GM12878 (cell line): ENCODE data around the gene RGCC. TPM values are rescaled to one million over a fixed set of nuclear protein-coding genes. Genes with fewer than 3 reads are reported as not detected.

Source experiments
- ATAC-seq: fragments of 200-7000 bp; cut with Tn5 transposase; 3 replicates; pipeline ENCODE4 v1.9.1; 2020; ENCODE audit warnings: mild to moderate bottlenecking, moderate library complexity
- BruUV-seq: library from RNA; stranded (reverse); fragments of 400-500 nt; replicated peaks from 2 replicates; lab custom pipeline; 2021; lab: Mats Ljungman, UMichigan
- CTCF ChIA-PET: fragments of 300-600 bp; sonication (Branson Sonifier 250); formaldehyde crosslinking; extraction: SDS; loops from one replicate; lab custom pipeline; 2021; ENCODE audit warnings: inconsistent platforms; lab: Yijun Ruan, JAX
- POLR2A ChIA-PET: fragments of 350-600 bp; formaldehyde crosslinking; extraction: SDS; loops from one replicate; lab custom pipeline; 2021; ENCODE audit warnings: inconsistent platforms; lab: Charles Lee
- RAD21 ChIA-PET: fragments of 300-600 bp; sonication (Branson Sonifier 250); formaldehyde crosslinking; loops from one replicate; lab custom pipeline; 2023; ENCODE audit warnings: antibody characterized with exemption; ENCODE audit not compliant: unreplicated experiment; lab: Charles Lee
- SMC1A ChIA-PET: fragments of 300-600 bp; sonication (Branson Sonifier 250); formaldehyde crosslinking; loops from one replicate; lab custom pipeline; 2023; ENCODE audit not compliant: unreplicated experiment, uncharacterized antibody; lab: Charles Lee
- DNase-seq: peaks from one replicate; pipeline ENCODE4 v3.0.0-alpha.2; 2011; ENCODE audit warnings: low read depth, low spot score
- FAIRE-seq: peaks from 3 replicates; lab custom pipeline; 2011; peaks lifted over from hg19 to GRCh38; lab: Jason Lieb, UNC
- H2AFZ ChIP-seq: 2 replicates; pipeline ENCODE4 v1.6.0; 2011; ENCODE audit warnings: low read depth, low read length, control low read depth; ENCODE audit not compliant: control insufficient read depth
- H3K27ac ChIP-seq: 2 replicates; pipeline ENCODE4 v1.5.1; 2011; ENCODE audit warnings: control low read depth; ENCODE audit not compliant: control insufficient read depth, insufficient read depth
- H3K27me3 ChIP-seq, 2 experiments: replicated peaks in 1 of 2; 2 replicates each; pipeline versions ENCODE4 v1.6.0 to v1.6.1; 2011; ENCODE audit warnings: low read length in 1 of 2; ENCODE audit not compliant: control insufficient read depth in 2 of 2, insufficient read depth in 2 of 2
- H3K36me3 ChIP-seq, 2 experiments: 2 replicates each; pipeline ENCODE4 v1.5.1; 2011; ENCODE audit warnings: low read length in 1 of 2; ENCODE audit not compliant: control insufficient read depth in 2 of 2, insufficient read depth in 2 of 2
- H3K4me1 ChIP-seq: 2 replicates; pipeline ENCODE4 v1.6.1; 2011; ENCODE audit warnings: mild to moderate bottlenecking, low read length, moderate library complexity, mixed read lengths; ENCODE audit not compliant: control insufficient read depth, insufficient read depth
- H3K4me2 ChIP-seq: 2 replicates; pipeline ENCODE4 v1.6.0; 2011; ENCODE audit warnings: control low read depth; ENCODE audit not compliant: control insufficient read depth, insufficient read depth
- H3K4me3 ChIP-seq: fragments of 200-600 bp; sonication (generic); 2 replicates; pipeline ENCODE4 v1.5.1; 2016
- H3K79me2 ChIP-seq: 2 replicates; pipeline ENCODE4 v1.6.0; 2011; ENCODE audit warnings: low read length; ENCODE audit not compliant: control insufficient read depth, insufficient read depth
- H3K9ac ChIP-seq: 2 replicates; pipeline ENCODE4 v1.8.0; 2011; ENCODE audit warnings: low read length, control low read depth, mixed read lengths; ENCODE audit not compliant: control insufficient read depth, insufficient read depth
- H3K9me3 ChIP-seq: replicated peaks from 3 replicates; pipeline ENCODE4 v1.5.1; 2011; ENCODE audit warnings: mild to moderate bottlenecking, low read length; ENCODE audit not compliant: control insufficient read depth, insufficient read depth
- H4K20me1 ChIP-seq: 2 replicates; pipeline ENCODE4 v1.6.0; 2011; ENCODE audit not compliant: control insufficient read depth, insufficient read depth
- ATF3 ChIP-seq: IDR thresholded peaks from 2 replicates; pipeline ENCODE4 v1.6.1; 2011; ENCODE audit warnings: low read depth, mild to moderate bottlenecking, low read length, moderate library complexity, borderline replicate concordance; ENCODE audit errors: extremely low read depth
- CEBPZ ChIP-seq: fragments of 150-350 bp; IDR thresholded peaks from 2 replicates; pipeline ENCODE4 v1.6.1; 2016; ENCODE audit warnings: low read depth, low read length
- CREM ChIP-seq: IDR thresholded peaks from 2 replicates; pipeline ENCODE4 v1.6.1; 2014; ENCODE audit warnings: antibody characterized with exemption, low read depth
- IKZF2 ChIP-seq, 2 experiments: fragments of 450-650 bp; IDR thresholded peaks; 2 replicates each; pipeline ENCODE4 v1.6.1; 2017; ENCODE audit warnings: mild to moderate bottlenecking in 2 of 2, moderate library complexity in 2 of 2
- IRF3 ChIP-seq: fragments of 450-650 bp; IDR thresholded peaks from 2 replicates; pipeline ENCODE4 v1.6.1; 2014; ENCODE audit warnings: mild to moderate bottlenecking
- IRF4 ChIP-seq: IDR thresholded peaks from 2 replicates; pipeline ENCODE4 v1.6.1; 2011; ENCODE audit warnings: low read depth, low read length
- JUNB ChIP-seq: IDR thresholded peaks from 2 replicates; pipeline ENCODE4 v1.6.1; 2016; ENCODE audit warnings: antibody characterized with exemption, mild to moderate bottlenecking
- LARP7 ChIP-seq: fragments of 450-650 bp; IDR thresholded peaks from 2 replicates; pipeline ENCODE4 v1.6.1; 2017; ENCODE audit warnings: mild to moderate bottlenecking
- MEF2A ChIP-seq: IDR thresholded peaks from 2 replicates; pipeline ENCODE4 v1.6.1; 2011; ENCODE audit warnings: low read depth, mild to moderate bottlenecking, low read length, moderate library complexity; ENCODE audit not compliant: insufficient read depth
- MYC ChIP-seq: IDR thresholded peaks from 2 replicates; pipeline ENCODE4 v1.6.1; 2011; ENCODE audit warnings: mild to moderate bottlenecking, low read length, moderate library complexity, inconsistent platforms; ENCODE audit not compliant: insufficient read depth, insufficient replicate concordance, insufficient read length, severe bottlenecking
- NBN ChIP-seq: fragments of 450-650 bp; IDR thresholded peaks from 2 replicates; pipeline ENCODE4 v1.6.1; 2016
- NFYB ChIP-seq: IDR thresholded peaks from 2 replicates; pipeline ENCODE4 v1.6.1; 2011; ENCODE audit warnings: low read depth, mild to moderate bottlenecking, low read length, improper control_type of control experiment, moderate library complexity; ENCODE audit not compliant: insufficient read depth
- NR2C2 ChIP-seq: IDR thresholded peaks from 2 replicates; pipeline ENCODE4 v1.6.1; 2011; ENCODE audit warnings: borderline replicate concordance, low read depth; ENCODE audit not compliant: control insufficient read depth, insufficient read length
- NR2F1 ChIP-seq: fragments of 450-650 bp; conservative IDR thresholded peaks from 2 replicates; pipeline ENCODE4 v1.6.1; 2017; ENCODE audit warnings: mild to moderate bottlenecking
- RB1 ChIP-seq: fragments of 450-650 bp; formaldehyde crosslinking; IDR thresholded peaks from 2 replicates; pipeline ENCODE4 v1.6.1; 2017; ENCODE audit warnings: mild to moderate bottlenecking, borderline replicate concordance
- RCOR1 ChIP-seq: conservative IDR thresholded peaks from 2 replicates; pipeline ENCODE4 v1.6.1; 2012; ENCODE audit warnings: low read depth, low read length, improper control_type of control experiment
- RFX5 ChIP-seq: IDR thresholded peaks from 2 replicates; pipeline ENCODE4 v1.6.1; 2011; ENCODE audit warnings: low read depth, low read length, improper control_type of control experiment
- SMARCA5 ChIP-seq: fragments of 450-650 bp; IDR thresholded peaks from 2 replicates; pipeline ENCODE4 v1.6.1; 2017; ENCODE audit warnings: mild to moderate bottlenecking
- SRF ChIP-seq, 2 experiments: IDR thresholded peaks; 2 replicates each; pipeline ENCODE4 v1.6.1; 2011; ENCODE audit warnings: low read depth in 2 of 2, low read length in 2 of 2, mild to moderate bottlenecking in 1 of 2, moderate library complexity in 1 of 2
- ZNF384 ChIP-seq: IDR thresholded peaks from 2 replicates; pipeline ENCODE4 v1.6.1; 2012; ENCODE audit warnings: low read depth, mild to moderate bottlenecking, low read length, improper control_type of control experiment, borderline replicate concordance
- WGBS: methylation state at CpG from one replicate; pipeline ENCODE4 v1.1.6; 2016; ENCODE audit warnings: low lambda C conversion rate; ENCODE audit not compliant: insufficient replicate concordance, insufficient coverage; ENCODE audit errors: missing lambda C conversion rate; 5-methylcytosine and 5-hydroxymethylcytosine counted together
- in situ Hi-C: fragments of 300-500 bp; cut with MboI; formaldehyde crosslinking; loops from 9 replicates; pipeline ENCODE4 v1.14.3; 2018; ENCODE audit warnings: mixed read lengths
- intact Hi-C: fragments of 100-400 bp; cut with micrococcal nuclease; formaldehyde crosslinking; loops from one replicate; pipeline ENCODE4 v1.14.2; 2022; ENCODE audit not compliant: unreplicated experiment
- polyA plus RNA-seq, 11 experiments: library from polyadenylated mRNA; depleted of rRNA in 4 of 11; unstranded in 6 of 11; stranded (reverse) in 5 of 11; fragments of >200 nt; fragmentation: Nextera tagmentation in 4 of 11; fragmentation: Illumina TruSeq in 1 of 11; extraction: Ambion mirVana in 4 of 11; extraction: Trizol in 1 of 11; gene quantifications; 1 replicate in 1 of 11; 2 replicates in 10 of 11; pipeline versions ENCODE4 v1.2.1 to v1.2.3, GENCODE V29; 2011 to 2016; ENCODE audit warnings: inconsistent platforms in 2 of 11, missing spikeins in 2 of 11, low read depth in 1 of 11
- total RNA-seq, 4 experiments: library from RNA; depleted of rRNA in 3 of 4; stranded (reverse); fragments of >200 nt in 3 of 4; fragmentation: Illumina TruSeq in 1 of 4; extraction: Trizol in 1 of 4; gene quantifications; 2 replicates each; pipeline versions ENCODE4 v1.2.1 to v1.2.3, GENCODE V29; 2013 to 2021

Gene RGCC
- total and polyA plus RNA-seq, 10 of the 15 experiments (the other 5 are each of a cell fraction or from before 2014, with no cell fraction given): 0.41 to 19.4 (median 9.9) TPM

- intact Hi-C loops (no loop called here), in situ Hi-C loops (no loop called here)
- no TSS peak for BruUV-seq
- no peak overlapping the region for H3K4me2 ChIP-seq
- WGBS: 67% methylated on average over 3 of the region's 3 CpGs
- ATAC-seq (no peak), DNase-seq (no peak), FAIRE-seq (no peak)
- H2AFZ ChIP-seq: no peak overlapping the region
- H3K27ac ChIP-seq: no peak overlapping the region
- no peaks in the 10 kb centered on the region for H3K79me2 ChIP-seq
- ChIA-PET POLR2A (no interaction called here), SMC1A (no interaction called here), CTCF (no interaction called here), RAD21 (interaction anchor here (0.9 kb wide), 1 partner anchor 11 kb away, joined by 3 read pairs; no protein-coding TSS in a partner anchor)
- no peak overlapping the region for H3K4me3 ChIP-seq
- H3K9me3 ChIP-seq: no peaks in the 10 kb centered on the region; the same call in 1 of the 3 replicates
- H3K27me3 ChIP-seq: no peaks in the 10 kb centered on the region
- TF ChIP-seq SRF (IDR thresholded peaks at IDR 0.05; ENCODE audit: low read depth in 2 of 2, low read length in 2 of 2): no peak
- no peak for TF ChIP-seq NR2F1
- TF ChIP-seq RB1: no peak
- no peak for TF ChIP-seq MYC
- TF ChIP-seq SMARCA5: no peak
- TF ChIP-seq CEBPZ: no peak
- TF ChIP-seq IRF4: no peak
- no peak for TF ChIP-seq ZNF384
- TF ChIP-seq MEF2A: no peak
- no peak for TF ChIP-seq NR2C2
- TF ChIP-seq LARP7: no peak
- no peak for TF ChIP-seq ATF3
- TF ChIP-seq NFYB: no peak
- TF ChIP-seq CREM: no peak
- no peak for TF ChIP-seq IKZF2 (IDR thresholded peaks at IDR 0.05)
- no peak for TF ChIP-seq JUNB
- no peak for TF ChIP-seq IRF3
- TF ChIP-seq RFX5: no peak
- TF ChIP-seq RCOR1: no peak
- TF ChIP-seq NBN: no peak
- H3K4me1 ChIP-seq: peaks cover 38% of the 10 kb centered on the region
- no peaks in the 10 kb centered on the region for H3K36me3 ChIP-seq
- H4K20me1 ChIP-seq: no peaks in the 10 kb centered on the region
- H3K9ac ChIP-seq: no peak overlapping the region
These were observed 46.0 kb downstream of the RGCC start for GRCh38 chr13:41503356-41503755.
